Lower lobe of right lung (tissue), 2 donors: Measurements from ENCODE around the gene TOLLIP. TPM values are rescaled to one million over a fixed set of nuclear protein-coding genes. Genes with fewer than 3 reads are reported as not detected.

Experiments
- ATAC-seq, 2 donors: fragments of 200-7000 bp; cut with Tn5 transposase; one replicate each; pipeline ENCODE4 v1.9.1; 2020 to 2022; ENCODE audit warnings: mild to moderate bottlenecking in 2 of 2, moderate library complexity in 2 of 2
- DNase-seq: peaks from one replicate; pipeline ENCODE4 v3.0.0-alpha.2; 2020
- H3K27ac ChIP-seq: fragments of 200-600 bp; one replicate; pipeline ENCODE4 v1.8.0; 2022
- H3K27me3 ChIP-seq: fragments of 200-600 bp; one replicate; pipeline ENCODE4 v1.8.0; 2022; ENCODE audit warnings: low read depth
- H3K36me3 ChIP-seq: fragments of 200-600 bp; one replicate; pipeline ENCODE4 v1.8.0; 2022; ENCODE audit warnings: mild to moderate bottlenecking
- H3K4me1 ChIP-seq: fragments of 200-600 bp; one replicate; pipeline ENCODE4 v1.8.0; 2022
- H3K4me3 ChIP-seq: fragments of 200-600 bp; one replicate; pipeline ENCODE4 v1.8.0; 2022; ENCODE audit warnings: mild to moderate bottlenecking
- H3K9me3 ChIP-seq: fragments of 200-600 bp; one replicate; pipeline ENCODE4 v1.8.0; 2022
- intact Hi-C: fragments of 100-400 bp; cut with DNase I; formaldehyde crosslinking; loops from one replicate; pipeline ENCODE4 v1.11.0; 2022
- total RNA-seq: library from RNA; stranded (reverse); fragmentation: NEBNext Ultra II Directional; extraction: Animal tissue kit (Norgen Biotek cat#: 25700); gene quantifications from one replicate; pipeline ENCODE4 v1.2.1, GENCODE V29; 2021
- TF ChIP-seq, protein P1 (sequence below): fragments of 200-600 bp; IDR thresholded peaks from one replicate; pipeline ENCODE4 v1.8.0; 2022; ENCODE audit warnings: antibody characterized with exemption, mild to moderate bottlenecking
- donor health status: DM: no; HTN: yes; CAD: no; lungs with severe emphysema.

The TOLLIP gene
- total RNA-seq, 1 donor from 2014 or later = 68.4 TPM

DNA sequence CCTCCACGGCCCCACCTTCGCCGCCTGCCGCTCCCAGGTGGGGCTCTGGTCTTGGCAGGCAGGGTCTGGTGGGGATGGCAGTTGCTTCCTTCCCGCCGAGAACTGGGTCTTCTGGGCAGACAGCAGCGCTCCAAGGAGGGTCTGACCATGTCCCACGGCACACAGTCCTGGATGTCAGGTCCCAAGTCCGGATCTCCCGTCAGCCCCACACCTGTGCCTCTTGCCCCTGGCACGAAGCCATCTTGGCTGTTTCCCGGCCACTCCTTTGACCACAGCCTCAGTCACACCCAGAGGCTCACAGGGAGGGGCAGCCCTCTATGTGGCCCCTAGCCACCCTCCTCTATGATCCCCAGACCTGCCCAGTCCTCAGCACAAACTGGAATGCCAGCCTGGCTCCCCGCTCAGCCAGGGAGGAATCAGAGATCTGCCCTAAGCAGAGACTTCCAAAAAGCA lies 72.3 kb downstream of the TOLLIP start:
- Histone ChIP-seq H3K27me3 (no peaks in the 10 kb centered on the region), H3K4me1 (no peaks in the 10 kb centered on the region), H3K27ac (no peak overlapping the region), H3K36me3 (no peaks in the 10 kb centered on the region), H3K4me3 (no peak overlapping the region), H3K9me3 (no peaks in the 10 kb centered on the region)
- peak; percentile 45 for DNase-seq
- no peak for ATAC-seq
- intact Hi-C loops = no loop called here
- TF ChIP-seq, protein P1, sequence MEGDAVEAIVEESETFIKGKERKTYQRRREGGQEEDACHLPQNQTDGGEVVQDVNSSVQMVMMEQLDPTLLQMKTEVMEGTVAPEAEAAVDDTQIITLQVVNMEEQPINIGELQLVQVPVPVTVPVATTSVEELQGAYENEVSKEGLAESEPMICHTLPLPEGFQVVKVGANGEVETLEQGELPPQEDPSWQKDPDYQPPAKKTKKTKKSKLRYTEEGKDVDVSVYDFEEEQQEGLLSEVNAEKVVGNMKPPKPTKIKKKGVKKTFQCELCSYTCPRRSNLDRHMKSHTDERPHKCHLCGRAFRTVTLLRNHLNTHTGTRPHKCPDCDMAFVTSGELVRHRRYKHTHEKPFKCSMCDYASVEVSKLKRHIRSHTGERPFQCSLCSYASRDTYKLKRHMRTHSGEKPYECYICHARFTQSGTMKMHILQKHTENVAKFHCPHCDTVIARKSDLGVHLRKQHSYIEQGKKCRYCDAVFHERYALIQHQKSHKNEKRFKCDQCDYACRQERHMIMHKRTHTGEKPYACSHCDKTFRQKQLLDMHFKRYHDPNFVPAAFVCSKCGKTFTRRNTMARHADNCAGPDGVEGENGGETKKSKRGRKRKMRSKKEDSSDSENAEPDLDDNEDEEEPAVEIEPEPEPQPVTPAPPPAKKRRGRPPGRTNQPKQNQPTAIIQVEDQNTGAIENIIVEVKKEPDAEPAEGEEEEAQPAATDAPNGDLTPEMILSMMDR = no peak

DNA sequence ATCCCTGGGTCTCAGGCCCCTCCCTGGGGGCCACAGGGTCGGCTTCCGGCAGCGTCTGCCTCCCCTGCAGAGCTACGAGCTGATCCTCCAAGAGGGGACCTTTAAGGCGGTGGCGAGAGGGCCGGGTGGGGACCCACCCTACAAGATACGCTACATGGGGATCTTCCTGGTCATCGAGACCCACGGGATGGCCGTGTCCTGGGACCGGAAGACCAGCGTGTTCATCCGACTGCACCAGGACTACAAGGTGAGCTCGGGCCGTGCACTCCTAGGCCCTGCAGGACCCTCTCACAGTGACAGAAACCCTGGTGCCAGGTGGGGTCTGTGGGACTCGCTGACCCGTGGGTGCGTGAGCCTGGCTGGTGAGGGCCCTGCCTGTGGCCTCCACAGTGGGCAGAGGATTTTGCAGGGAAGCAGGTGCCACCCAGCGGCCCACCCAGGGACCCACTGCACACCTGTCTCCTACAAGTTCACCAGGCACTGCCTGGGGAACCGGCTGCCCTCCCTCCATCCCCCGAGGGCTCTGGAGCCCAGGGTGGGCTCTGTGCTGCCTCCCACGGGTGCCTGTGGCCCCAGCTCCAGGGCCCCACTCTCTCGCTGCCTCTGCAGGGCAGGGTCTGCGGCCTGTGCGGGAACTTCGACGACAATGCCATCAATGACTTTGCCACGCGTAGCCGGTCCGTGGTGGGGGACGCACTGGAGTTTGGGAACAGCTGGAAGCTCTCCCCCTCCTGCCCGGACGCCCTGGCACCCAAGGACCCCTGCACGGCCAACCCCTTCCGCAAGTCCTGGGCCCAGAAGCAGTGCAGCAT lies 72.9 kb downstream of the TOLLIP start:
- DNase-seq = no peak
- intact Hi-C loops = no loop called here

DNA sequence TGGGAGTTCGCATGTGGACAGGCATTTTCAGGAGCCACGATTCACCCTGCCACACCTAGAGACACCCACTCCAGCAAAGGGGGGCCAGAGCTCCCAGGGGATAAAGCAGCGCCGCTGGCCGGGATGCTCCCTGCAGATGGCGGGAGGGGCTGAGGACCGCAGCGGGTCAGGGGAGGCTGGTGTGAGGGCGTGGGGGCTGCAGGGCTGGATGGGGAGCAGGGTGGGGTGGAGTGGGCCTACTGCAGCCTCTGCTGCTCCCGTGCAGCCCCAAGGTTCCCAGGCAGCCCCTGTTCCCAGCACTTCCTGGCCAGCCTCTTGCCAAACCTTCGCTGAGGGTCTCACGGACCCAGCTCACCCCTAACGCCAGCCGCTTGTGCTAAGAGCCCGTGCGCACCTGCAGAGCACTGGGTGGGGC lies 73.5 kb downstream of the TOLLIP start:
- DNase-seq (peak; percentile 24), ATAC-seq (no peak)
- H3K9me3 ChIP-seq = no peaks in the 10 kb centered on the region
- intact Hi-C loops = no loop called here
- TF ChIP-seq, protein P1 = no peak
- H3K27me3 ChIP-seq = no peaks in the 10 kb centered on the region
- H3K4me1 ChIP-seq = no peaks in the 10 kb centered on the region
- H3K4me3 ChIP-seq = no peak overlapping the region
- H3K36me3 ChIP-seq = no peaks in the 10 kb centered on the region
- no peak overlapping the region for H3K27ac ChIP-seq

More for the DNA sequence above, 72.9 kb downstream of the TOLLIP start:
- Histone ChIP-seq H3K27me3 (no peaks in the 10 kb centered on the region), H3K27ac (no peak overlapping the region), H3K4me1 (no peaks in the 10 kb centered on the region), H3K9me3 (no peaks in the 10 kb centered on the region), H3K4me3 (no peak overlapping the region), H3K36me3 (no peaks in the 10 kb centered on the region)
- TF ChIP-seq, protein P1 = no peak
- ATAC-seq = no peak

DNA sequence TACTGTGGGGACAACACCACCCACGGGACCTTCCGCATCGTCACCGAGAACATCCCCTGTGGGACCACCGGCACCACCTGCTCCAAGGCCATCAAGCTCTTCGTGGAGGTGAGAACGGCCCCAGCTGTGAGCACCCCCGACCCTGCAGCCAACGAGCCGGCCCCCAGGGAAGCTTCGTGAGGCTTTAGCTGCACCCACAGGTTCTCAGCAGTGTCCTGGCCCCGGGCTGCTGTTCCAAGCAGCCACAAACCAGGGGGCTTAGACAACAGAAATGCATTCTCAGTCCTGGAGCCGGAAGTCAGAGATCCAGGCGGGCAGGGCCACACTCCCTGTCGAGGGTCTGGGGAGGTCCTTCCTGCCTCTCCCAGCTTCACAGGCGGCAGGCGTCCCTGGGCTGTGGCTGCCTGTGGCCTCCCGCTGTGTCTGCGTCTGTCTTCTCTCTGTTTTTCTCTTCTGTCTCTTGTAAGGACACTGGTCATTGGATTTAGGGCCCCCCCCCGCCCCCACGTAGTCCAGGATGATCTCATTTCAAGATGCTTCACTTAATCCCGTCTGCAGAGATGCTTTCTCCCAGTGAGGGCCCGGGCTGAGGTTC lies 74.0 kb downstream of the TOLLIP start:
- Histone ChIP-seq H3K4me3 (no peak overlapping the region), H3K27me3 (peaks cover 4% of the 10 kb centered on the region), H3K4me1 (no peaks in the 10 kb centered on the region), H3K27ac (no peak overlapping the region), H3K9me3 (no peaks in the 10 kb centered on the region), H3K36me3 (no peaks in the 10 kb centered on the region)
- ATAC-seq = no peak
- intact Hi-C loops = no loop called here
- TF ChIP-seq, protein P1 = no peak
- DNase-seq = peak; percentile 32

DNA sequence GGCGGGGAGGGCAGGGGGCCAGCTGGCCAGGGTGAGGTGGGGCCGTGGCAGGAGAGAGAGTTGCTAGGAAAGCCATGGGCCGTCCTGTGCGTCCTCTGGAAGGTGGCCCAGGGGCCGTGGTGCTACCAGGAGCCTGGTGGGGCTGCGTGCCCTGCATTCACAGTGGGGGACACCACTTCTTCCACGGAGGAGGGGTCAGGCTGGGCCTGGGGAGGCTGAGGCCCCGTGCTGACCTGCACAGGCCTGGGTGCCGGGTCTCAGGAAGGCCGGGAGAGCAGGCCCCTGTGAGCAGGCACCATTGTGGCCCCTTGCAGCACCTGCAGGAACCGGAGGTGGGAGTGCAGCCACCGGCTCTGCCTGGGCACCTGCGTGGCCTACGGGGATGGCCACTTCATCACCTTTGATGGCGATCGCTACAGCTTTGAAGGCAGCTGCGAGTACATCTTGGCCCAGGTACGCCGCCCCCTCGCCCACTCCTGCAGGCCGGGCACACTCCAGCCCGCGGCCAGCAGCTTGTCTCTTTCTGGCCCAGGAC lies 74.6 kb downstream of the TOLLIP start:
- Histone ChIP-seq H3K27me3 (peaks cover 10% of the 10 kb centered on the region), H3K27ac (no peak overlapping the region), H3K36me3 (no peaks in the 10 kb centered on the region), H3K4me1 (no peaks in the 10 kb centered on the region), H3K9me3 (no peaks in the 10 kb centered on the region), H3K4me3 (no peak overlapping the region)
- TF ChIP-seq, protein P1 = no peak
- intact Hi-C loops = no loop called here
- DNase-seq (peak; percentile 44), ATAC-seq (no peak)
